PC-3 (cell line): Measurements from ENCODE around the gene MAST4. TPM values are rescaled to one million over a fixed set of nuclear protein-coding genes. Genes with fewer than 3 reads are reported as not detected.

Experiments used
- ATAC-seq: fragments of 200-7000 bp; cut with Tn5 transposase; 2 replicates; pipeline ENCODE4 v1.9.1; 2020; ENCODE audit warnings: mild to moderate bottlenecking, moderate library complexity
- BruUV-seq: library from RNA; stranded (reverse); fragments of 400-500 nt; replicated peaks from 2 replicates; lab custom pipeline; 2021; lab: Mats Ljungman, UMichigan
- CTCF ChIA-PET: fragments of 300-600 bp; sonication (Branson Sonifier 250); formaldehyde crosslinking; loops from one replicate; lab custom pipeline; 2022; ENCODE audit warnings: antibody characterized with exemption; lab: Charles Lee
- POLR2A ChIA-PET: fragments of 300-600 bp; sonication (Branson Sonifier 250); formaldehyde crosslinking; loops from one replicate; lab custom pipeline; 2022; ENCODE audit warnings: antibody characterized with exemption; ENCODE audit not compliant: unreplicated experiment; lab: Charles Lee
- DNase-seq: peaks from one replicate; pipeline ENCODE4 v3.0.0-alpha.2; 2015
- H2AFZ ChIP-seq: fragments of 300-600 bp; sonication (generic); 2 replicates; pipeline ENCODE4 v1.6.0; 2016; ENCODE audit warnings: antibody characterized with exemption, low read length
- H3F3A ChIP-seq: fragments of 300-600 bp; sonication (generic); one replicate; pipeline ENCODE4 v1.6.0; 2017; ENCODE audit warnings: antibody characterized with exemption, low read length, control low read depth, mild to moderate bottlenecking; ENCODE audit not compliant: unreplicated experiment
- H3K27ac ChIP-seq: fragments of 300-600 bp; sonication (generic); 2 replicates; pipeline ENCODE4 v1.5.1; 2016; ENCODE audit warnings: mild to moderate bottlenecking, low read length
- H3K27me3 ChIP-seq: fragments of 300-600 bp; sonication (generic); 2 replicates; pipeline ENCODE4 v1.6.1; 2016; ENCODE audit warnings: low read length, mixed read lengths
- H3K36me3 ChIP-seq: fragments of 300-600 bp; sonication (generic); 2 replicates; pipeline ENCODE4 v1.6.1; 2016; ENCODE audit warnings: low read depth, mixed run types, low read length, mixed read lengths
- H3K4me1 ChIP-seq: fragments of 300-600 bp; sonication (generic); 2 replicates; pipeline ENCODE4 v1.5.1; 2016; ENCODE audit warnings: low read length; ENCODE audit not compliant: insufficient read depth
- H3K4me2 ChIP-seq: fragments of 300-600 bp; sonication (generic); 2 replicates; pipeline ENCODE4 v1.6.0; 2016; ENCODE audit warnings: low read length
- H3K4me3 ChIP-seq: fragments of 300-600 bp; sonication (generic); 2 replicates; pipeline ENCODE4 v1.5.1; 2016; ENCODE audit warnings: mild to moderate bottlenecking, low read length, mixed read lengths
- H3K79me2 ChIP-seq: fragments of 300-600 bp; sonication (generic); 2 replicates; pipeline ENCODE4 v1.6.1; 2017; ENCODE audit warnings: low read length, mixed read lengths
- H3K9ac ChIP-seq: fragments of 300-600 bp; sonication (generic); 2 replicates; pipeline ENCODE4 v1.6.0; 2016; ENCODE audit warnings: mild to moderate bottlenecking, low read length
- H3K9me2 ChIP-seq: fragments of 300-600 bp; sonication (generic); replicated peaks from 2 replicates; pipeline ENCODE4 v1.6.1; 2016; ENCODE audit warnings: mixed run types, low read length, mixed read lengths
- H3K9me3 ChIP-seq: fragments of 300-600 bp; sonication (generic); 2 replicates; pipeline ENCODE4 v1.6.1; 2016; ENCODE audit warnings: low read length, mixed read lengths
- H4K20me1 ChIP-seq: fragments of 300-600 bp; sonication (generic); 2 replicates; pipeline ENCODE4 v1.6.1; 2016; ENCODE audit warnings: low read length, mixed read lengths
- CTCF ChIP-seq: fragments of 300-600 bp; sonication (generic); conservative IDR thresholded peaks from 2 replicates; pipeline ENCODE4 v1.5.1; 2017; ENCODE audit warnings: antibody characterized with exemption, low read depth, mild to moderate bottlenecking, low read length
- EZH2 ChIP-seq: fragments of 300-600 bp; sonication (generic); IDR thresholded peaks from one replicate; pipeline ENCODE4 v1.6.1; 2017; ENCODE audit warnings: antibody characterized with exemption, mild to moderate bottlenecking, low read length; ENCODE audit not compliant: unreplicated experiment
- EZH2phosphoT487 ChIP-seq: fragments of 300-600 bp; sonication (generic); IDR thresholded peaks from 2 replicates; pipeline ENCODE4 v1.6.1; 2018; ENCODE audit warnings: mild to moderate bottlenecking, antibody characterized with exemption, low read length, borderline replicate concordance
- intact Hi-C: fragments of 100-400 bp; cut with micrococcal nuclease; formaldehyde crosslinking; loops from 2 replicates; pipeline ENCODE4 v1.9.0; 2023
- total RNA-seq: library from RNA; depleted of rRNA; stranded (reverse); fragments of >200 nt; gene quantifications from 2 replicates; pipeline ENCODE4 v1.2.3, GENCODE V29; 2014

The MAST4 gene
- total RNA-seq, 1 experiment from 2014 or later, result 7.9 TPM

- H3K9ac ChIP-seq, result no peak overlapping the region
- H3K4me1 ChIP-seq, result no peaks in the 10 kb centered on the region
- H3K9me2 ChIP-seq, result no peaks in the 10 kb centered on the region
- no peak overlapping the region for H3K4me3 ChIP-seq
- TF ChIP-seq CTCF (no peak), EZH2 (no peak), EZH2phosphoT487 (no peak)
- intact Hi-C loops, result no loop called here
- ATAC-seq (no peak), DNase-seq (no peak)
- BruUV-seq, result no TSS peak
- no peaks in the 10 kb centered on the region for H3K79me2 ChIP-seq
- no peaks in the 10 kb centered on the region for H3F3A ChIP-seq
- CTCF ChIA-PET, result no interaction called here
- no peaks in the 10 kb centered on the region for H3K27me3 ChIP-seq
- POLR2A ChIA-PET, result no interaction called here
- H3K27ac ChIP-seq, result no peak overlapping the region
- no peaks in the 10 kb centered on the region for H3K36me3 ChIP-seq
- no peaks in the 10 kb centered on the region for H3K9me3 ChIP-seq
- H2AFZ ChIP-seq, result no peak overlapping the region
- no peak overlapping the region for H3K4me2 ChIP-seq
- H4K20me1 ChIP-seq, result no peaks in the 10 kb centered on the region
These were observed 309.8 kb downstream of the MAST4 start for GRCh38 chr5:66906021-66906420.

- TF ChIP-seq EZH2phosphoT487 (no peak), EZH2 (no peak)
- no peak for ATAC-seq
- ChIA-PET CTCF (no interaction called here), POLR2A (interaction anchor here (0.6 kb wide), 1 partner anchor 12 kb away, joined by 4 read pairs; no protein-coding TSS in a partner anchor)
- no peaks in the 10 kb centered on the region for H3F3A ChIP-seq
- H3K27me3 ChIP-seq, result no peaks in the 10 kb centered on the region
- intact Hi-C loops, result no loop called here
- H4K20me1 ChIP-seq, result no peaks in the 10 kb centered on the region
- no peaks in the 10 kb centered on the region for H3K9me2 ChIP-seq
- no peak for DNase-seq
- H3K36me3 ChIP-seq, result no peaks in the 10 kb centered on the region
- H3K9me3 ChIP-seq, result no peaks in the 10 kb centered on the region
- no peak overlapping the region for H3K9ac ChIP-seq
- BruUV-seq, result no TSS peak
- no peaks in the 10 kb centered on the region for H3K79me2 ChIP-seq
- no peak overlapping the region for H3K27ac ChIP-seq
- H3K4me1 ChIP-seq, result no peaks in the 10 kb centered on the region
- H3K4me2 ChIP-seq, result no peak overlapping the region
- H2AFZ ChIP-seq, result no peak overlapping the region
- no peak overlapping the region for H3K4me3 ChIP-seq
These were observed 312.0 kb downstream of the MAST4 start for GRCh38 chr5:66908230-66908629.

GRCh38 chr5:66909364-66909763, 313.2 kb downstream of the MAST4 start:
- Histone ChIP-seq H3K27ac (no peak overlapping the region), H4K20me1 (no peaks in the 10 kb centered on the region), H3K79me2 (no peaks in the 10 kb centered on the region), H3K9ac (no peak overlapping the region), H3K4me3 (no peak overlapping the region), H3K27me3 (no peaks in the 10 kb centered on the region), H3F3A (no peaks in the 10 kb centered on the region), H3K4me1 (no peaks in the 10 kb centered on the region), H3K4me2 (no peak overlapping the region), H3K36me3 (no peaks in the 10 kb centered on the region), H3K9me3 (no peaks in the 10 kb centered on the region), H3K9me2 (no peaks in the 10 kb centered on the region), H2AFZ (no peak overlapping the region)
- TF ChIP-seq EZH2phosphoT487, result no peak
- TF ChIP-seq EZH2, result no peak
- intact Hi-C loops, result no loop called here
- no TSS peak for BruUV-seq
- no peak for DNase-seq
- no peak for ATAC-seq
- CTCF ChIA-PET, result no interaction called here
- POLR2A ChIA-PET, result no interaction called here

- ATAC-seq (no peak), DNase-seq (no peak)
- ChIA-PET POLR2A (no interaction called here), CTCF (no interaction called here)
- no peaks in the 10 kb centered on the region for H4K20me1 ChIP-seq
- no peaks in the 10 kb centered on the region for H3K9me2 ChIP-seq
- no peak overlapping the region for H2AFZ ChIP-seq
- intact Hi-C loops, result no loop called here
- H3K4me1 ChIP-seq, result no peaks in the 10 kb centered on the region
- no peaks in the 10 kb centered on the region for H3K27me3 ChIP-seq
- no peak overlapping the region for H3K4me3 ChIP-seq
- no peaks in the 10 kb centered on the region for H3K9me3 ChIP-seq
- TF ChIP-seq EZH2 (no peak), CTCF (no peak), EZH2phosphoT487 (no peak)
- no peaks in the 10 kb centered on the region for H3F3A ChIP-seq
- H3K36me3 ChIP-seq, result no peaks in the 10 kb centered on the region
- no peaks in the 10 kb centered on the region for H3K79me2 ChIP-seq
- BruUV-seq, result no TSS peak
- H3K4me2 ChIP-seq, result no peak overlapping the region
- no peak overlapping the region for H3K9ac ChIP-seq
- no peak overlapping the region for H3K27ac ChIP-seq
These were observed 316.6 kb downstream of the MAST4 start for GRCh38 chr5:66912787-66913186.
